SK-N-MC (cell line): ENCODE data around the gene PRKAR1B.

ENCODE experiments used
- EZH2 ChIP-seq: fragments of 200-600 bp; sonication (generic); IDR thresholded peaks from one replicate; pipeline ENCODE4 v1.6.1; 2017; ENCODE audit warnings: antibody characterized with exemption
- FOXP2 ChIP-seq: optimal IDR thresholded peaks from 2 replicates; pipeline ENCODE3; 2011; ENCODE audit warnings: mild to moderate bottlenecking, moderate library complexity; ENCODE audit not compliant: insufficient read depth; ENCODE audit errors: extremely low read length, control extremely low read depth
- POLR2AphosphoS5 ChIP-seq: IDR thresholded peaks from 2 replicates; pipeline ENCODE4 v1.6.1; 2012; ENCODE audit warnings: mild to moderate bottlenecking, low read depth, low read length, borderline replicate concordance

GRCh38 chr7:753190-753589, 26.1 kb upstream of the PRKAR1B start:
- TF ChIP-seq EZH2 (no peak), POLR2AphosphoS5 (no peak), FOXP2 (no peak)
